HEK293 (cell line): ENCODE data around the gene TMEM255B.

Experiments used
- CTCF ChIP-seq: fragments of 450-650 bp; formaldehyde crosslinking; IDR thresholded peaks from 2 replicates; pipeline ENCODE4 v1.5.1; 2016; ENCODE audit warnings: missing biosample characterization, missing genetic modification characterization
- GFI1B ChIP-seq: fragments of 450-650 bp; formaldehyde crosslinking; IDR thresholded peaks from 2 replicates; pipeline ENCODE4 v1.5.1; 2016; ENCODE audit warnings: missing biosample characterization, missing genetic modification characterization
- IKZF3 ChIP-seq: fragments of 450-650 bp; IDR thresholded peaks from 2 replicates; pipeline ENCODE4 v1.5.0; 2018; ENCODE audit warnings: missing biosample characterization, mild to moderate bottlenecking, missing genetic modification characterization, moderate library complexity
- PATZ1 ChIP-seq: fragments of 450-650 bp; formaldehyde crosslinking; IDR thresholded peaks from 2 replicates; pipeline ENCODE4 v1.5.1; 2016; ENCODE audit warnings: missing biosample characterization, missing genetic modification characterization
- PRDM1 ChIP-seq: fragments of 450-650 bp; formaldehyde crosslinking; IDR thresholded peaks from 2 replicates; pipeline ENCODE4; 2016; ENCODE audit warnings: missing biosample characterization, missing genetic modification characterization
- SP7 ChIP-seq: fragments of 450-650 bp; formaldehyde crosslinking; IDR thresholded peaks from 2 replicates; pipeline ENCODE4 v1.5.1; 2016; ENCODE audit warnings: missing biosample characterization, missing genetic modification characterization
- ZBTB49 ChIP-seq: fragments of 450-650 bp; formaldehyde crosslinking; IDR thresholded peaks from 2 replicates; pipeline ENCODE4 v1.5.1; 2016; ENCODE audit warnings: missing biosample characterization, missing genetic modification characterization, low read depth
- ZNF112 ChIP-seq: fragments of 450-650 bp; formaldehyde crosslinking; IDR thresholded peaks from 2 replicates; pipeline ENCODE4 v1.5.0; 2017; ENCODE audit warnings: missing biosample characterization, missing genetic modification characterization
- ZNF140 ChIP-seq: fragments of 450-650 bp; formaldehyde crosslinking; IDR thresholded peaks from 2 replicates; pipeline ENCODE4 v1.5.1; 2016; ENCODE audit warnings: missing biosample characterization, missing genetic modification characterization
- ZNF157 ChIP-seq: fragments of 450-650 bp; formaldehyde crosslinking; IDR thresholded peaks from 2 replicates; pipeline ENCODE4 v1.5.1; 2016; ENCODE audit warnings: missing biosample characterization, missing genetic modification characterization
- ZNF23 ChIP-seq: fragments of 450-650 bp; formaldehyde crosslinking; IDR thresholded peaks from 2 replicates; pipeline ENCODE4 v1.5.1; 2016; ENCODE audit warnings: missing biosample characterization, missing genetic modification characterization, borderline replicate concordance
- ZNF248 ChIP-seq: fragments of 450-650 bp; formaldehyde crosslinking; IDR thresholded peaks from 2 replicates; pipeline ENCODE4 v1.5.1; 2017; ENCODE audit warnings: missing biosample characterization, missing genetic modification characterization
- ZNF398 ChIP-seq: fragments of 450-650 bp; formaldehyde crosslinking; IDR thresholded peaks from 2 replicates; pipeline ENCODE4 v1.5.1; 2017; ENCODE audit warnings: missing biosample characterization, missing genetic modification characterization
- ZNF426 ChIP-seq: fragments of 450-650 bp; formaldehyde crosslinking; IDR thresholded peaks from 2 replicates; pipeline ENCODE4 v1.5.1; 2017; ENCODE audit warnings: missing biosample characterization, missing genetic modification characterization, mild to moderate bottlenecking, inconsistent platforms, moderate library complexity
- ZNF449 ChIP-seq: fragments of 450-650 bp; formaldehyde crosslinking; IDR thresholded peaks from 2 replicates; pipeline ENCODE4 v1.5.1; 2017; ENCODE audit warnings: missing biosample characterization, mild to moderate bottlenecking, missing genetic modification characterization, moderate library complexity
- ZNF518A ChIP-seq: fragments of 450-650 bp; formaldehyde crosslinking; conservative IDR thresholded peaks from 2 replicates; pipeline ENCODE4 v1.5.1; 2016; ENCODE audit warnings: low read depth, missing biosample characterization, missing genetic modification characterization
- ZNF529 ChIP-seq: fragments of 450-650 bp; formaldehyde crosslinking; IDR thresholded peaks from 2 replicates; pipeline ENCODE4 v1.5.1; 2017; ENCODE audit warnings: missing genetic modification characterization, missing biosample characterization; ENCODE audit not compliant: insufficient replicate concordance
- ZNF530 ChIP-seq: fragments of 450-650 bp; formaldehyde crosslinking; IDR thresholded peaks from 2 replicates; pipeline ENCODE4 v1.5.1; 2016; ENCODE audit warnings: low read depth, missing biosample characterization, missing genetic modification characterization
- ZNF600 ChIP-seq: fragments of 450-650 bp; formaldehyde crosslinking; IDR thresholded peaks from 2 replicates; pipeline ENCODE4 v1.5.1; 2016; ENCODE audit warnings: missing biosample characterization, missing genetic modification characterization
- ZNF639 ChIP-seq: fragments of 450-650 bp; formaldehyde crosslinking; IDR thresholded peaks from 2 replicates; pipeline ENCODE4 v1.5.1; 2016; ENCODE audit warnings: missing biosample characterization, missing genetic modification characterization
- ZNF654 ChIP-seq: fragments of 450-650 bp; formaldehyde crosslinking; IDR thresholded peaks from 2 replicates; pipeline ENCODE4 v1.5.1; 2016; ENCODE audit warnings: low read depth, missing biosample characterization, missing genetic modification characterization
- ZNF792 ChIP-seq: fragments of 450-650 bp; formaldehyde crosslinking; IDR thresholded peaks from 2 replicates; pipeline ENCODE4 v1.5.1; 2016; ENCODE audit warnings: missing biosample characterization, missing genetic modification characterization

Gene TMEM255B

GRCh38 chr13:113816946-113817859 lies 58.2 kb downstream of the TMEM255B start (continued):
- TF ChIP-seq CTCF (tag by site-specific recombination) (no peak), ZNF248 (tag by site-specific recombination) (no peak), ZNF518A (tag by site-specific recombination) (no peak), ZNF157 (tag by site-specific recombination) (no peak), ZNF426 (tag by site-specific recombination) (no peak), GFI1B (tag by site-specific recombination) (no peak), ZNF449 (peak; percentile 61; the same call in 1 of the 2 replicates), ZNF530 (no peak), IKZF3 (tag by site-specific recombination) (no peak), PATZ1 (tag by site-specific recombination) (no peak), ZNF529 (no peak), ZNF654 (tag by site-specific recombination) (peak; percentile 78), ZNF112 (no peak), ZBTB49 (tag by site-specific recombination) (no peak), ZNF140 (no peak), ZNF792 (tag by site-specific recombination) (no peak), ZNF398 (tag by site-specific recombination) (no peak), ZNF23 (tag by site-specific recombination) (no peak), PRDM1 (no peak), SP7 (peak; percentile 55; the same call in 1 of the 2 replicates), ZNF639 (peak; percentile 42; the same call in 1 of the 2 replicates), ZNF600 (tag by site-specific recombination) (peak; percentile 64; the same call in 1 of the 2 replicates)
